Fibroblast of skin of abdomen (primary cell): Measurements from ENCODE around the gene BBX.
"Not testable (repeated sequence)": the region's sequence is repeated elsewhere in the genome, so short reads cannot be mapped to it uniquely, and the experiment has no call there.

Experiments used
- DNase-seq: peaks from one replicate; pipeline ENCODE4 v3.0.0-alpha.2; 2013

The BBX gene

DNA sequence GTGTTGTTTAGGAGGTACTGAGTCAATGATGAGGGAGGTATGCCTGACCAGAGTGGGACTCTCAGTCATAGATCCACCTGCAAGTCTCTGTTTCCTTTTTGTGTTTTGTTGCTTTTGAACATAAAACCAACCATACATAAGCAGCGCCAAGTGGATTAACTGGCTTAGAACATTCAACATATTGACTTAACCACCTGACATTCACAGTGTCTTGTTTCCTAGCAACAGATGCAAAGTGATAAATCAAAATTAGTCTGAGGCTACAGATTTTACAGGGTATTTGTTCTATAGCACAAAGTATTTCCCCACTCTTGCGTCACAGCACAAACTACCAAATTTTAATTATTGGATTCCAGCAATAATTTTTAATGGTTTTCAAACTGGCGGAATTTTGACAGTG lies 283.8 kb downstream of the BBX start:
- no peak for DNase-seq

DNA sequence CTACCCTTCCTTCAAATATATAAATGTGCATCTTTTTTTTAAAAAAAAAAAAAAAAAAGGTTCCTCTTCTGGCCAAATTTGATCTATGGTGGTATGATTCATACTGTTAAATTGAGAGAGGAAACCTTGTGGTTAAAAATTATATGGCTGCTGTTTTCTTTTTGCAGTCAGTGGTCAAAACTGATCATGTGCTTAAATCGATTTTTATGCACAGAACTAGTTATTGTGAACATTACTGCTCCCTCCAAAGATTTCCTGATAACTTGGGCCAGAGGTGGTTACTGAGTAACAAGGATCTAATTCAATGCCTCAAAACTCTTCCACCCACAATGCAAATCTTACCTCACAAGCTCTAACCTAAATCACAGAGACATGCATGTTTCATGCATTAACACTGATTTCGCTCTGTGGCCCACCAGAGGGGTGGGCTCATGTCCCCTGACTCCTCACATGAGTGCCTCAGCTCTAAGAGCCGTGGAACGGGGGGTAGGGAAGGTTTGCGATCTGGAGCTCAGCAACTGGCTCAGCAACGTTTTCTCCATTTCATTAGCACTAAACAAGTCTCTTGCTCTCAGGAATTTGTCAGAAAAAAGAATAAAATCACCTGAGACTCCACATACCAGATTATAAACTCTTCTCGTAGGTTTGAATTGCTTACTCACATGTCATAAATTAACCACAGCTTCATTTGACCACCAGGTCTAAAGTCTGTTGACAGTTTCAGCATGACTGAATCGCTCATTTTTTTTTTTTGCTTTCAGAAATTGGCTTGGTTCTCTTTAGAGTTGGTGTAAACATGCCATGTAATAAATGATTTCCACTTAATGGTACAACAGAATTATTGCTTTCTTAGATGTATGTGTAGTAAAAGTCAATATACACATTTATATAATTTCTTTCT lies 287.7 kb downstream of the BBX start:
- DNase-seq = peak; percentile 22

GRCh38 chr3:107813026-107813425 lies 290.3 kb downstream of the BBX start:
- DNase-seq = peak; percentile 16

DNA sequence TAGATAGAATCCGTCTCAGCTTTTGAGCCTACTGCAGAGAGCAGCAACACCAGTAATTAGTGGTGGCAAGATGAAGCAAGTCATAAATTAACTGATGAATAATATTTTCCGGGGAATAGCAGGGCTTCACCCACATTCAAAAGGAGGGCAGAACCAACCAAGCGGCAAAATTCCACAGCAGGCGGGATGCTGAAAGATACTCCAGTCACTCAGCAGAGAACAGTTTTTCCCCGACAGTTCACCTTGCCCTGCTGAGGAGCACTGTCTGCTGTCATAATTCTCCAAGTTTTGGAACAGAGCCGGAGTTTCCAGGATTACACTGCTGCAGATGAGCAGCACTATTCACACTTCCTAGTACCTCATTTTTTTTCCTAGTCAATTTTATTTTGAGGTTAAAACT lies 293.3 kb downstream of the BBX start:
- DNase-seq = no peak

- DNase-seq = no peak
Observed at GRCh38 chr3:107817076-107817475, 294.3 kb downstream of the BBX start.

DNA sequence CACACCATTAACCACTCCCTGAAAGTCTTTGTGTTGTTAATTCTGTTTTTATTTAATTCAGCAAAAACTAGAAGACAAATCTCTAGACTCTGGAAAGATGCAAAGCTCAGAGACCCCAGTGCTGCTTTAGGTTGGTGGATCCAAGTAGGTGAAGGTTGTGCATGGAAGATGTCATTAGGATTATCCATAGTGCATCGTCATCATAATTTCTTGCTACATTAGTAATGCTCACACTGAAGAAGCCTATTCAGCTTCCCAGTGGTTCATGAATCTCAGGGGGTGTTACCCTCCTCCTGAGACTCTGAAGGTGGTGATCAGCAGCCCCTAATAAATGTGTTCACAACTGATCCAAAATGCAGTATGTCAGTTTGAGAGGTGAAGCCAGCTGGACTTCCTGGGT lies 295.3 kb downstream of the BBX start:
- DNase-seq = no peak

DNA sequence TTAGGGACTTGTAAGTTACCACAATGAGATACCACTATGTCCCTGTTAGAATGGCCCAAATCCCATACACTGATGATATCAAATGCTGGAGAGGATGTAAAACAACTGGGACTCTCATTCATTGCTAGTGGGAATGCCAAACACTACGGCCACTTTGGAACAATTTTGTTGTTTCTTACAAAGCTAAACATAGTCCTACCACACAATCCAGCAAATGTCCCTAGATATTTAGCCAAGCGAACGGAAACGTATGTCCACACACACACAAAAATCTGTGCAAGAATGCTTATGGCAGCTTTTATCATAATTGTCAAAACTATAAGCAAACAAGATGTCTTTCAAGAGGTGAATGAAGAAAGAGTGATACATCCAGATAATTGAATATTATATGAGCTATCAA lies 296.9 kb downstream of the BBX start:
- no peak for DNase-seq

DNA sequence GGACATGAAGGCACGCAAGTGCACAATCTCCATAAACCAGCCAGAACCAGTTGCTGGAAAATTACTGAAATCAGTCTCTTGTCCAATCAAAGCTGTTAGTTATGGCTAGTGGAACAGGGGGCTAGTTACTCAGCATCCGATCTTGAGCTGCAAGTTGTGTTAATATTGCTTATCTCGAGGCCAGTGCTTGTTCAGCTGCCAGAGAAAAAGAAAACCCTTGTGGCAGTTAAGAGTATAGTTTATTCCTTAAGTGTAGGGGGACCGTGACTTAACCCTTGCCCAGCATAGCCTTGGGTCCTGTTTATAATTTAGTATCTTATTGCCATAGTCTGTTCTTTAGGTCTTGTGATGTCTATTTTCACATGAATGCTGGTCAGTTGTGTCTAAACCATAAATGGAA lies 299.5 kb downstream of the BBX start:
- DNase-seq = no peak

DNA sequence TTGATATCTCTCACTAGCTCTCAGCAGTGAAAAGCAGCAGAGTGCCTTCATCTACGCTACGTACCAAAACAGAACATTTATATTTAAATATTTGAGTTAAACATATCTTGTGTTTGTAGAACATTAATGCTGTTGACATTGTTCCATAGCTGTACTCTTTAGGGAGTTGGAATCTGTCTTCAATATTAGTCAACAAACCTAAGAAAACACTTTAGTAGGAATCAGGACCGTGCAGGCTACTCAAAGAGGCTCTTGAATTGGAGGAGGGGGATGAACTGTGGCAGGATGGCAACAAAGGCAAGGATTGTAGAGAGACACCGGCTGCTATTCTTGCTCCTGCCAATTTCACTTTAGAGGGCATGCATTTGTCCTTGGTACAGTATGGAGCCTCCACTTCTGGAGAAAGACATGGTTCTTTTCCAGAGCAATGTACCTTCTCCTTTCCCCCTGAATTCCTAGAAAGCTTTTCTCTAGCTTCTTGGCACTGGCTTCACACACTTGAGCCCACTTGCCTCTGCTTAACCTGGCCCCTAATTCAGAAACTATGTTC lies 302.1 kb downstream of the BBX start:
- no peak for DNase-seq

GRCh38 chr3:107825556-107825955 lies 302.8 kb downstream of the BBX start:
- no peak for DNase-seq

- no peak for DNase-seq
Observed at GRCh38 chr3:107826727-107827126, 304.0 kb downstream of the BBX start.

DNA sequence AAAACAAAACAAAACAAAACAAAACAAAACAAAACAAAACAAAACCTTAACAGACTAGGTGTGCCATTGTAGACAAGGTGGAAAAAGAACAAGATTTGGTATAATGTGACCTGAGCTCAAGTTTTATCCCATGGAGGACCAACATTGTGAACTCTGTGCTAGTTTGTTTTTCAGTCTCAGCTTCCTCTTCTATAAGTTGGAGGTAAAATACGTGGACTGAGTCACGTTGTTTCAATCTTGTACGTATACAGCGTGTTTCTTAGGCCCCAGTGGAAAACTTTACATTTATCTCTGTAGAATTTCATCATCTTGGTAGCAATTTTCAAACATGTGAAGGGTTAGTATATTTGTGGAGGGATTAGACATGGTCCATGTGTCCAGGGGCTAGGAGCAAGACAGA lies 306.4 kb downstream of the BBX start:
- no peak for DNase-seq

DNA sequence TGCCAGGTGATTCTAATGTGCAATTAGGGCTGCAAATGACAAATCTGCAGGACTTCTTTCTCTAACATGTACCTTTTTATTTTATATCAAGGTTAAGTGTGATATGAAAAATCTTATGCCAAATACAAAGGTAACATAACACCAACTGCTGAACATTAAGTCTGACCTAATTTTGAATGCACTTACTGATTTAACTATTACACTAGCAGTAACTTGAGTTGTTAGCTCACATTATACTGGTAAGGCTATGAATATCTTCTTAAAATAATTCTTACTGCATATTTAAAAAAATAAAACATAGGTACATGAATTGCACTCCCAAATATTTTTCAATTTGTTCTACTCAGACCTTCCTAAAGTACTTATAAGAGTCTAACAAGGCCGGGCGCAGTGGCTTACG lies 308.8 kb downstream of the BBX start:
- no peak for DNase-seq

DNA sequence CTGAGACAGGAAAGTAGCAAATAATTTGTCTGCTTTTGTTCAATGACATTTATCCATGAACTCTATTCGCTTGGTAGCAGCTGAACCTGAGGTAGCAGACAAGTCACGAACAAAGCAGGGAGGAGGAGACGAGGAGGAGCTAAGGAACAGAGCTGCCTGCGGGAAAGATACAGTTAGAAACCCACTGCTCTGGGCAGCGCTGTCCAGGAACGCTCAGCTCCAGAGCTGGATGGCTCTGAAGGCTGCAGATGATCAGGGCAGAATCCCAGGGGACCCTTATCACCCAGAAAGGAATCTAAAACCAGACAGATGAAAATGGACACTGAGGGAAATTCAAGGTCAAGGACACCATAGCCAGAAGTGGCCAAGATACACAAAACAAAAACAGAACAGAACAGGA lies 310.3 kb downstream of the BBX start:
- no peak for DNase-seq

GRCh38 chr3:107833722-107834416 lies 311.1 kb downstream of the BBX start:
- DNase-seq = no peak

DNA sequence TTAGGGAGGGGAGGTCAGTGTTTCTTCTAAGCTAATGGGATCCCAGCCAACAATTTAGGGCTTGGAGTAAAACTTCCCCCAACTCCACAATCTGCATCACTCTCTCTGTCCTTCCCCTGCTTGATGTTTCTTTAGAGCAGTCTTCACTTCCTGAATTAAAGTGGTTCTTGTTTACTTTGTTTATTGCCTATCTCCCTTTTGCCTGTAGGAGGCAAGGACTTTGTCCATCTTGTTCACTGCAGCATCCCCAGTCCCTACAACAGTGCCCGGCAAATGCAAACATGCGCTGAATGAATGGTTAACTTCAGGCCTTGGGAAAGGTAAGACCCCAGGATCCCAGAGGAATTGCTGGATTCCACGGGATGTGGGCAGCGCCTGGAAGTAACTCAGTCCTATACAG lies 312.2 kb downstream of the BBX start:
- not testable (repeated sequence) for DNase-seq

- no peak for DNase-seq
Observed at GRCh38 chr3:107837895-107838612, 315.3 kb downstream of the BBX start.

DNA sequence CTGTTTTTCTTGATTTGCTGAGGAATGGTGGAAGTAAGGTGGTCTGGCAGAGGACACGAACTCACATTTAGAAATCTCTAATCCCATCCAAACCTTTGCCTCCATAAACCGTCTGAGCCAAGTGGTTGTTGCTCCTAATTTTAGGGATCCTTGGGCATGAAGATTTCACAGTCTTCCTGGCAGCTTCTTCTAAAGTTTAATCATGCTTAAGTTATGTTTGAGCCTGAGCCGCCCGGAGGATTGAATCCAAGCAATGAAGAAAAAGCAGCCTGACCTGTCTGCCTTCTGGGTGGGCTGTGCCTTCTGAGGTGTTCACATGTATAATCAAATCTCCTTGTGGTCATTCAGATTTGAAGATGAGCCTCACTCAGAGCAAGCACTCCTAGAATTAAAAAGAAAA lies 319.1 kb downstream of the BBX start:
- no peak for DNase-seq

- no peak for DNase-seq
Observed at GRCh38 chr3:107842940-107843339, 320.2 kb downstream of the BBX start.

DNA sequence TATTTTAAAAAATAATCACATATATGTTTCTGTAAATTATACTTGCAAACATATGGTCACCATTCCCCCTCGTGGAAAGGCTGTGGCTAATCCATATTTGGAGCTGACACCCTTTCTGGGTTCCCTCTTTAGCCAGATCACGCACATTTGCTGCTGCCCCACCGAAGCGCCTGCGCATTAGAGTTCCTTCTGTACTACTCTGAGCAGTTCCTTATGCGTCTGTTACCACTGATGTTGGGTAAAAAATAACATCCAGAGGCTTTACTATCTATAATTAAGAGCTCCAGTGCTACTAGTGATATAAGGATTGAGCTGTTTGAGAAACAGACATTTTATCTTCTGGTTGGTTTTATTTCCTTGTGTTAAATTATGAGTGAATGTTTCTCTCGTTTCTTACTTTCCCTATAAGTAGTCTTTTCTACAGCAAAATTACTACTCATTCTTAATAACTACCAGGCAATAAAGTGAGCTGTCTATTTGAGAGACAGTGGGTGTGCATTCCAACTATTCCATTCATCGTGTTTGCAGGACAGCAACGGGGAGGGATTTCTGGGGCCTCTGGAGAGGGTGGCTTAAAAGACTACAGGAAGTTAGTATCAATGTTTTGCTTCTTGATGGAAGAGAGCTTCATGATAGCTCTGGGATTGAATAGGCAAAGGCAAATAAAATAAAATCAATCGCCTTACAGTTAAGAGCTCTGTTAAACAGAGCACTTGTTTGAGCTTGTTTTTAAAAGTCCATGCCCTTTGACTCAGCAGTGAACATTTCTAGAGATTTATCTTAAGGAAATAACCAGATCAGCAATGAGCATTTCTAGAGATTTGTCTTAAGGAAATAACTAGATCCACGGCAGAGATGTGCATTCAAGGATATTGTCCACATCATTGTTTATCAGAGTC lies 322.9 kb downstream of the BBX start:
- peak; percentile 60 for DNase-seq

DNA sequence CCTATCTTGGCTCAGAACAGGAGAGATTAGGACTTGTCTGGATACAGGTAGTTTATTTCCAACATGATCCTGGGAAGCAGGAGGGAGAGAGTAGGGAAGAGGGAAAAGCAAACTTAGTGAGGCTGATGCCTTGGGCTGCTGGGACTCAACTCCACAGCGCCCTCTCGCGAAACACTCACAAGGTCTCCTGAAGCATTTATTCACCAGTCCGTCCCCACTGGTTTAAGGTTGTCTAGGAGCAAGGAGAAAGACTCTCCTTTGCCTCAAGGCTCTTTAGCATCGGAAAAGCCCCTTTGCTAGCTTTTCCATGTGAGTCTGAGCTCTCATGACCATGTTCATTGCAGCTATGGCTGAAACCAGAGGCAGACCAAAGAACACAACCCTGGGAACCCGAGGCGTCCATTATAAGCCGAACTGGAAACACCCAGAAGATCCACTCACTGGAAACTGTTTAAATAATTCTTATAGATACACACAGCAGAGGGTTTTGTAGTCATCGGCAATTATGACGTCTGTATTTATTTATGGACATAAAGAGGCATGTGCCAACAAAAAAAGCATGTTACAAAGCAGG lies 323.6 kb downstream of the BBX start:
- DNase-seq = peak; percentile 48

DNA sequence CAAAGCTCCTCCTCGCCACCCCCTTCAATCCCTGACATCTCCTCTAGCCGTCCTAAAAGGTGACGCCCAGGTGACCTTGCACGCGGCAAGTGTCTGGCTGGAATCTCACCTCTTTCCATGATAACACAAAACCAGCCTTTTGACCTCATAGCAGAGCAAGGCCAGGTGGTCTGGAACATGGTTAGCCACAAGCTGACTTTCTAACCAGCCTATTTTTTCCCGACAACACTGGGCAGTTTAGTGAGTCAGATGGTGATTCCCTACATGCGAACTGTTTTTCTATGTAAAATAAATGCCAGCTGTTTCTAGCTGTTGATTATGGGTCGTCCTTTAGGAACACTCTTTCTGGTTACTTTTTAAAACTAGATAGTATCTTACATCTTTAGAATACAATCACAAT lies 325.0 kb downstream of the BBX start:
- no peak for DNase-seq
